Measurements from ENCODE around the gene WDR45B.

WDR45B gene

DNA sequence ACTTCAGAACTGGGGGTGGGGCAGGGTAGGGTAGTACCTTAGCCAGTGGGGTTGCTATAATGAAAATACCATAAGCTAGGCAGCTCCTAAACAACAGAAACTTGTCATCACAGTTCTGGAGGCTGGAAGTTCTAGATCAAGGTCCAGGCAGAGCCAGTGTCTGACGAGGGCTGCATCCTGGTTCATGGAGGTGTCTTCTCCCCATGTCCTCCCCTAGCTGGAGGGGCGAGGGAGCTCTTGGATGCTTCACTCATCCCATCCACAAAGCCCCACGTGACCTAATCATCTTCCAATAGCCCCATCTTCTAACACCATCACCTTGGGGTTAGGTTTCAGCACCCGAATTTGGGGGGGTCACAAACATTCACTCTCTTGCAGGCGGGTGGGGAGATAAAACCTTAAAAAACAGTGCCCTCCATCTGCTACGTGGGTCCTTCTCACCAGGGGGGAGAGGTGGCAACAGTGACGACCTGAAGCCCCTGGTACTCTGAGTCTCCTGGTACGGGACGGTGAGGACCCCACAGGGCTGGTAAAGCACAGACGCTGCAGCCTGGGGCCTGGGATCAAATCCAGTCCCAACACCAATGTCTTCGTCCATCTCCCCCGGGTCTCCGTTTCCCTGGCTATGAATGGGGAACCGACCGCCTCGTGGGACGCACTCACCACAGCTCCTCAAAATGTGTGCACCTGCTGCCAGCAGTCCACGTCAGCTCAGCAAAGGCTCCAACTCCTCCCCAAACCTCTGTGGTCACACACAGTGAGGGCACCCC is 27.4 kb upstream of the WDR45B start:
- no peak for DNase-seq

DNA sequence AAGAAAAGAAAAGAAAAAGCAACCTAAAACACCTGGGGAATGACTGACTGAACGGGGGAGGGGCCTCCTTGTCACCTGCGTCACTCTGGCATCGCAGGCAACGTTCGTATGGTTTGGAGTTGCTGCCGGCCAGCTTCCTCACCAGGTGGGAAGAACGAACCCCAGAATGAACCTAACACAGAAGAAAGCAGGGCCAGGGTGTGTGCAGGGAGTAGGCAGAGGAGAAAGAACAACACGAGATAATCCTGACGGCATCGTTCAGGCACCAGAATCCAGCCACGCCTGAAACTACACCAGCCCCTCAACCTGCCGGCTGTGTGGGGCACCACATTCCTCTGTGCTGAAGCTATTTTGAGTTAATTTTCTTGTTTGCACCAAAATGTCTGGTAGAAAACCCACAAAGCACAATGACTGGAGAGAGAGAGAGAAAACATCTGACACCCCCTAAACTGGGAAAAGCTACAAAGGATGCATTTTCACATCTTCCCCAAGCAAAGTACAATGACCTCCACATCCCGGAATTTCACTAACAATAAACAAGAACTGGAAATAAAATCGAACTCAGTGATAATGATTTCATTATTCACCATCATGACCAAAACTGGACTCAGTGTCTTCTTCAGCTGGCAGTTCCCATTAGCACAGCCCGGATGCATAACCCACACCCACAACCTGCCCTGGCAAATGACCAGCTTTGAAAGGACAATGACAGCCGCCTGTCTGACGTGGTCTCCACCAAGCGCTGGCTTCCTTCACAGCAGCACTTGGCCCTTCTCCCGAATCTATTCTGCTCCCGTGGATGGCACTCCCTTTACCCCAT is 26.6 kb upstream of the WDR45B start:
- no peak for DNase-seq

- no peak for DNase-seq
Observed at GRCh38 chr17:82670661-82671450, 22.6 kb upstream of the WDR45B start.

GRCh38 chr17:82668631-82669099 is 20.4 kb upstream of the WDR45B start:
- DNase-seq = no peak

DNA sequence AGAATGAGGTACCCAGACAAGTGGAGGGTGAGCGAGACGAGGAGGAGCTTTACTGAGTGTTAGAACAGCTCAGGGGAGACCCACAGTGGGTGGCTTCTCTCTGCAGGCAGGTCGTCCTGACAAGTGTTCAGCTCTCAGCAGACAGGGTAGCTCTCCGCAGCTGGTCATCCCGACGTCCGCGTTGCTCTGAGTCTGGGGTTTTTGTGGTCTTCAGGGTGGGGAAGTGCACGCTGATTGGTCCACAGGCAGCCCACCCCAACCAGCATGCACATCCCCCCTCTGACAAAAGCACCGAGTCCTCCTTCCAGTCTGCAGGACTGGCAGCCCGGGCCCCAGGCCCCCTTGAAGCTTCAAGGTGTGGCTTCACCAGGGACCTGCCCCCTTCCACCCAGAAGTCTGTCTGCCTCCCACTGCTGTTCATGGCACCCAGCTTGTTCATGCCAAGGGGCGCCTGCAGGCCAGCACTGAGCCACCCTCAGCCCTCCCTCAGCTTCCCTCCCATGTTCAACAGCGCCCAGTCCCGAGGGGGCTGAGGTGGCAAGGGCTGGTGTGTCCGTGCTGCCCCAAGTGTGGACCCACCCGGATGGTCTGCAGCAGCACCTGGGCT is 19.9 kb upstream of the WDR45B start:
- no peak for DNase-seq

- DNase-seq = no peak
Observed at GRCh38 chr17:82667668-82668000, 19.4 kb upstream of the WDR45B start.

GRCh38 chr17:82666931-82667667 is 18.9 kb upstream of the WDR45B start:
- DNase-seq = no peak

DNA sequence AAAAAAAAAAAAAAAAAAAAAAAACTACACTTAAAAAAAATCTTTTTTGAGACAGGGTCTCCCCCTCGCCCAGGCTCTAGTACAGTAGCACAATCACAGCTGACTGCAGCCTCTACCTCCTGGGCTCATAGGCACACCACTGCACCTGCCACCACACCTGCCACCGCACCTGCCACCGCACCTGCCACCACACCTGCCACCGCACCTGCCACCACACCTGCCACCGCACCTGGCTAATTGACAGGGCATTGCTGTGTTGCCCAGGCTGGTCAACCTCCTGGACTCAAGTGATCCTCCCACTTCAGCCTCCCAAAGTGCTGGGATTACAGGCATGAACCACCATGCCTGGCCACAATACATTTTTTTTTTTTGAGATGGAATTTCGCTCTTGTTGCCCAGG is 17.6 kb upstream of the WDR45B start:
- no peak for DNase-seq

DNA sequence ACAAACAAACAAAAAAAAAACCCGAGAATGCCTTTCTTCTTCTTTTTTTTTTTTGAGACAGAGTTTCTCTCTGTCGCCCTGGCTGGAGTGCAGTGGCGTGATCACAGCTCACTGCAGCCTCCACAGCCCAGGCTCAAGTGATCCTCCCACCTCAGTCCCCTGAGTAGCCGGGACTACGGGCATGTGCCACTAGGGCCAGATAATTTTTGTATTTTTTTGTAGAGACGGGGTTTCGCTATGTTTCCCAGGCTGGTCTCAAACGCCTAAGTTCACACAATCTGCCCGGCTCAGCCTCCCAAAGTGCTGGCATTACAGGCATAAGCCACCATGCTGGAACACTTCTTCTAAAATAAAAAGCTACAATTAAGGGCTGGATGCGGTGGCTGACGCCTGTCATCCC is 17.0 kb upstream of the WDR45B start:
- no peak for DNase-seq

- DNase-seq = no peak
Observed at GRCh38 chr17:82664701-82665182, 16.5 kb upstream of the WDR45B start.

- no peak for DNase-seq
Observed at GRCh38 chr17:82664276-82664575, 16.0 kb upstream of the WDR45B start.

DNA sequence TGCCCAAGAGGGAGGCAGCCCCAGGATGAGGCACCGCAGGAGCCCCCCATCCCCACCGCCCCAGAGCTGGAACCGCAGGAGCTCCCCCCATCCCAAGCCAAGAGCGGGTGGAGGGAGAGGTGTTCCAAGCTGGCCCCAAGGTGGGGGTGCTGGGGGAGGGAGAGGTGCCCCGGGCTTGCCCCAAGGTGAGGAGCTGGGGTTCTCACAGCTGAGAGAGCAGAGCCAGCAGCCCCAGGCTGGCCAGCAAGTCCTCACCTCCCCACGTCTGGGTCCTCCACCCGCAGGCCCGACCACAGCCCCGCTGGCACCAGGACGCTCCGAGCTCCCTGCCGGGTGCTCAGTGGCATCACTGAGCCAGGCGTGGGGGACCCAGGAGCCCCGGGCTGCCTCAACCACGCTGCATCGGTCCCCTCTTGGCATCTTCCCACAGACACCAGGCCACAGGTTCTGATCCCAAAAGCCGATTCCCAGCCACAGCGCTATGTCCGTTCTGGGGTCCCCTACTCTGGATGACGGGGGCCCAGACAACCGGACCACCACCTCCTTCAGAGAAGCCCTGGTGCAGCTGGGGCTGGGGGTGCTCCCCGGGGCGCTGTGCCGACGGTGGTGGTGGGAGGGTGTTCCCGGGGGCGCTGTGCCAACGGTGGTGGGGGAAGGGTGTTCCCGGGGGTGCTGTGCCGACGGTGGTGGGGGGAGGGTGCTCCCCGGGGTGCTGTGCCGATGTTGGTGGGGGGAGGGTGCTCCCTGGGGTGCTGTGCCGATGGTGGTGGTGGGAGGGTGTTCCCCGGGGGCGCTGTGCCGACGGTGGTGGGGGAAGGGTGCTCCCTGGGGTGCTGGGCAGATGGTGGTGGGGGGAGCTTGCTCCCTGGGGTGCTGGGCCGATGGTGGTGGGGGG is 15.4 kb upstream of the WDR45B start:
- no peak for DNase-seq

DNA sequence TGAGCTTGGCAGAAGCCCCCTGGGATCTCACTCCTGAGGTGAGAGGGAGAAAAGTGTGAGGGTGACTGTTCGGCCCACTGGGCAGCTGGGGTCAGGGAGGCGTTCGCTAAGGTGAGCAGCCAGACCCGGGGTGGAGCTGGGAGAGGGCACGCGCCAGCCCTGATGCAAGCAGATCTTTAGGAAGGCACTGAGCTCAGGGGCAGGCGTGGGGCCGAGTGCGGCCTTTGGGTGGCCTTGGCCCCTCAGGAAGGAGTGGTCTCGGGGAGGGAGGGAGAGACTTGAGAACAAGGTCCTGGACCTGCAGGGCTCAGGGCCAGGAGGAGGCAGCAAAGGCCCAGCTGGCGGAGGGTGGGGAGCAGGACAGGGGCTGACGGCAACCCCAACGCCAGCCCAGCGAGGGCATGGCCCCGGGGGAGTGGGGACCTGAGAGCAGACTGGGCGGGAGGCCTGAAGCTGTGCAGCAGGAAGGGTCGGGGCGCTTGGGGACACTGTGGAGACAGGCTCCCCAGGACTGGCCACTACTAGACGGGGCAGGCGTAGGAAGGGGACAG is 14.5 kb upstream of the WDR45B start:
- no peak for DNase-seq

GRCh38 chr17:82661717-82662683 is 13.8 kb upstream of the WDR45B start:
- DNase-seq = no peak

- DNase-seq = no peak
Observed at GRCh38 chr17:82659886-82660285, 11.6 kb upstream of the WDR45B start.

GRCh38 chr17:82658796-82659452 is 10.7 kb upstream of the WDR45B start:
- DNase-seq = no peak

GRCh38 chr17:82658331-82658730 is 10.1 kb upstream of the WDR45B start:
- DNase-seq = no peak

- no peak for DNase-seq
Observed at GRCh38 chr17:82657926-82658325, 9.7 kb upstream of the WDR45B start.

- no peak for DNase-seq
Observed at GRCh38 chr17:82656266-82656665, 8.0 kb upstream of the WDR45B start.

Measured in NCI-H446 treated with DMSO at 0.1 percent for 48 hours (cell line).